SK-N-SH (cell line): ENCODE results near the gene PTCD1. TPM values are rescaled to one million over a fixed set of nuclear protein-coding genes. Genes with fewer than 3 reads are reported as not detected.

ENCODE experiments used
- CTCF ChIA-PET: fragments of 300-600, 350-600 bp; formaldehyde crosslinking; extraction: SDS; loops from one replicate; lab custom pipeline; 2021; lab: Yijun Ruan, JAX
- POLR2A ChIA-PET: fragments of 350-600 bp; sonication (Branson Sonifier 250); formaldehyde crosslinking; extraction: SDS; loops from one replicate; lab custom pipeline; 2020; ENCODE audit warnings: antibody characterized with exemption, inconsistent platforms; lab: Yijun Ruan, JAX
- DNase-seq: peaks from one replicate; pipeline ENCODE4 v3.0.0; 2012
- H2AFZ ChIP-seq: fragments of 200-600 bp; sonication (generic); 2 replicates; pipeline ENCODE4 v1.8.1; 2016; ENCODE audit warnings: antibody characterized with exemption, mild to moderate bottlenecking, low read depth
- H3F3A ChIP-seq: fragments of 200-600 bp; sonication (generic); replicated peaks from 2 replicates; pipeline ENCODE3; 2016; ENCODE audit warnings: antibody characterized with exemption, mild to moderate bottlenecking; ENCODE audit not compliant: insufficient read depth
- H3K27ac ChIP-seq, 2 experiments: fragments of 200-500 bp in 1 of 2; fragments of 200-600 bp in 1 of 2; sonication (Bioruptor generic) in 1 of 2; sonication (generic), shearing (Covaris generic) in 1 of 2; 2 replicates each; pipeline versions ENCODE4 v1.5.1 to v1.6.1; 2014 to 2016; ENCODE audit warnings: low read depth in 2 of 2, inconsistent platforms in 1 of 2, low read length in 1 of 2, mild to moderate bottlenecking in 1 of 2, mixed read lengths in 1 of 2
- H3K27me3 ChIP-seq: fragments of 200-600 bp; sonication (generic), shearing (Covaris generic); 2 replicates; pipeline ENCODE4 v1.6.1; 2016; ENCODE audit warnings: mixed run types; ENCODE audit not compliant: insufficient read depth
- H3K36me3 ChIP-seq, 2 experiments: fragments of 200-500 bp in 1 of 2; fragments of 200-600 bp in 1 of 2; sonication (Bioruptor generic) in 1 of 2; sonication (generic) in 1 of 2; replicated peaks in 1 of 2; 2 replicates each; pipeline versions ENCODE3 to v1.5.1; 2014 to 2016; ENCODE audit warnings: low read length in 1 of 2, mild to moderate bottlenecking in 1 of 2; ENCODE audit not compliant: insufficient read depth in 2 of 2, control insufficient read depth in 1 of 2
- H3K4me1 ChIP-seq, 2 experiments: fragments of 200-500 bp in 1 of 2; fragments of 200-600 bp in 1 of 2; sonication (Bioruptor generic) in 1 of 2; sonication (generic), shearing (Covaris generic) in 1 of 2; 2 replicates each; pipeline versions ENCODE4 v1.5.1 to v1.6.1; 2014 to 2016; ENCODE audit warnings: low read depth in 1 of 2, low read length in 1 of 2, mixed run types in 1 of 2; ENCODE audit not compliant: insufficient read depth in 2 of 2, control insufficient read depth in 1 of 2
- H3K4me2 ChIP-seq: fragments of 200-600 bp; sonication (generic), shearing (Covaris generic); 2 replicates; pipeline ENCODE4 v1.6.1; 2017; ENCODE audit warnings: mixed run types
- H3K4me3 ChIP-seq, 2 experiments: fragments of 200-500 bp in 1 of 2; fragments of 200-600 bp in 1 of 2; sonication (Bioruptor generic) in 1 of 2; sonication (generic), shearing (Covaris generic) in 1 of 2; 2 replicates each; pipeline versions ENCODE4 v1.5.1 to v1.8.1; 2014 to 2016; ENCODE audit warnings: low read depth in 2 of 2, inconsistent platforms in 1 of 2, low read length in 1 of 2, mild to moderate bottlenecking in 1 of 2, mixed read lengths in 1 of 2, moderate library complexity in 1 of 2
- H3K79me2 ChIP-seq: fragments of 200-600 bp; sonication (generic); 2 replicates; pipeline ENCODE4 v1.8.1; 2017; ENCODE audit warnings: mild to moderate bottlenecking; ENCODE audit not compliant: insufficient read depth
- H3K9ac ChIP-seq: fragments of 200-600 bp; sonication (generic); 2 replicates; pipeline ENCODE4 v1.6.1; 2017; ENCODE audit warnings: mixed run types
- H3K9me2 ChIP-seq: fragments of 200-600 bp; sonication (generic); 2 replicates; pipeline ENCODE4 v1.6.1; 2017; ENCODE audit warnings: mixed run types
- H3K9me3 ChIP-seq: fragments of 200-600 bp; sonication (generic); 2 replicates; pipeline ENCODE4 v1.6.1; 2017; ENCODE audit warnings: mixed run types, mild to moderate bottlenecking, moderate library complexity
- H4K20me1 ChIP-seq: fragments of 200-600 bp; sonication (generic); 2 replicates; pipeline ENCODE4 v1.6.1; 2017; ENCODE audit warnings: mild to moderate bottlenecking, mixed run types; ENCODE audit not compliant: insufficient read depth
- CTCF ChIP-seq: fragments of 200-600 bp; sonication (generic); IDR thresholded peaks from 2 replicates; pipeline ENCODE4 v1.6.1; 2017; ENCODE audit warnings: antibody characterized with exemption, mild to moderate bottlenecking, moderate library complexity
- ELF1 ChIP-seq: IDR thresholded peaks from 2 replicates; pipeline ENCODE4 v1.4.0; 2012
- MXI1 ChIP-seq: IDR thresholded peaks from 2 replicates; pipeline ENCODE4 v1.6.1; 2012; ENCODE audit warnings: mild to moderate bottlenecking, low read depth, low read length, improper control_type of control experiment
- NFIC ChIP-seq: IDR thresholded peaks from 2 replicates; pipeline ENCODE4 v1.4.0; 2012; ENCODE audit warnings: borderline replicate concordance
- SIN3A ChIP-seq: IDR thresholded peaks from 2 replicates; pipeline ENCODE4 v1.6.1; 2012; ENCODE audit warnings: low read depth, mild to moderate bottlenecking, low read length, moderate library complexity, borderline replicate concordance
- SMC3 ChIP-seq: IDR thresholded peaks from 2 replicates; pipeline ENCODE4 v1.6.1; 2012; ENCODE audit warnings: low read depth, low read length, improper control_type of control experiment
- ZBTB33 ChIP-seq: IDR thresholded peaks from 2 replicates; pipeline ENCODE4 v1.4.0; 2012; ENCODE audit warnings: low read depth, borderline replicate concordance
- WGBS: methylation state at CpG from one replicate; pipeline ENCODE4 v1.1.6; 2017; ENCODE audit warnings: low lambda C conversion rate; 5-methylcytosine and 5-hydroxymethylcytosine counted together
- polyA plus RNA-seq, 3 experiments: library from polyadenylated mRNA; depleted of rRNA; stranded (reverse); fragments of >200 nt; gene quantifications; 2 replicates each; pipeline ENCODE4 v1.2.3, GENCODE V29; 2012

Gene PTCD1
- polyA plus RNA-seq, 1 of the 3 experiments (the other 2 are of a cell fraction) = 8.2 TPM

GRCh38 chr7:99409192-99409572, 29.4 kb downstream of the PTCD1 start:
- WGBS = under 1% methylated on average over 18 of the region's 18 CpGs
- POLR2A ChIA-PET = interaction anchor here (1.0 to 5.2 kb wide), 11 partner anchors 11 to 1019 kb away, joined by 3 to 102 read pairs (median 6); partner anchors contain the start of genes ARPC1A, CPSF4, PTCD1 and ZCWPW1
- H4K20me1 ChIP-seq = peaks cover 46% of the 10 kb centered on the region

More at GRCh38 chr7:99409192-99409572, 29.4 kb downstream of the PTCD1 start:
- no peaks in the 10 kb centered on the region for H3K27me3 ChIP-seq
- H3K79me2 ChIP-seq = peaks cover 98% of the 10 kb centered on the region
- CTCF ChIA-PET = interaction anchor here (0.7 to 3.5 kb wide), 5 partner anchors 9 to 369 kb away, joined by 3 to 16 read pairs (median 4); no protein-coding TSS in a partner anchor
- H2AFZ ChIP-seq = peak overlapping the region; percentile 69
- peaks cover 15% of the 10 kb centered on the region for H3F3A ChIP-seq
- H3K27ac ChIP-seq = peak overlapping the region; percentile 98 to 99
- peak overlapping the region; percentile 85 to 97 for H3K4me3 ChIP-seq
- peak overlapping the region; percentile 91 for H3K4me2 ChIP-seq
- H3K9me3 ChIP-seq = no peaks in the 10 kb centered on the region
- DNase-seq = no peak
- H3K4me1 ChIP-seq = peaks cover 15 to 27% of the 10 kb centered on the region in 2 experiments
- H3K36me3 ChIP-seq = peaks cover 38 to 49% of the 10 kb centered on the region in 2 experiments
- no peaks in the 10 kb centered on the region for H3K9me2 ChIP-seq
- 0 out of 2 replicates have a peak, but pooled peaks have one; percentile 17 for TF ChIP-seq SIN3A
- TF ChIP-seq NFIC = no peak
- TF ChIP-seq MXI1 = no peak
- TF ChIP-seq CTCF = no peak
- TF ChIP-seq ZBTB33 = no peak
- TF ChIP-seq ELF1 = no peak
- TF ChIP-seq SMC3 = no peak
- TF ChIP-seq, all 33 proteins: peak for 1
- H3K9ac ChIP-seq = peak overlapping the region; percentile 96
